Measurements from ENCODE around the gene MAGEF1.
A peak's percentile ranks its signal among the peaks of the same experiment; 100 is the strongest.

Gene MAGEF1

DNA sequence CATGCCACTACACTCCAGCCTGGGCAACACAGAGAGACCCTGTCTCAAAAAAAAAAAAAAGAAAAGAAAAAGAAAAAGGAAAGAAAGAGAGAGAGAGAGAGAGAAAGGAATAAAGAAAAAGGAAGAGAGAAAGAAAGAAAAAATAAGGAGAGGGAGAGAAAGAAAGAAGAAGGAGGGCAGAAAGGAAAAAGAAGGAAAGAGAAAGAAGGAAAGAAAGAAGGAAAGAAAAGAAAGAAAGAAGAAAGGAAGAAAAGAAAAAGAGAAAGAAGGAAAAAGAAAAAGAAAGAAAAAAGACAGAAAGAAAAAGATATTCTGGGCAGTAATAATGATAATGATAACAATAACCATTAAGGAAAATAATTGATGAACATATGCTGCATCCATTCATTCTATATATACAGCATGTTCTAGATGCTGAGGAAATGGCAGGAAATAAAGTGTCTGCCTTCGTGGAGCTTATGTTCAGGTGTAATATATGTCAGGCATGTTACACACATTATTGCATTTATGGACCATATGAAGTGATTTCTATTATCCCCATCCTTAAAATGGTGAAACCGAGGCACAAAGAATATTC is 37.4 kb upstream of the MAGEF1 start:
- TF ChIP-seq ESRRG (CRISPR knock-in tag; IDR thresholded peaks at IDR 0.05), result no peak
- TF ChIP-seq OSR1 (CRISPR knock-in tag; IDR thresholded peaks at IDR 0.05), result no peak
- TF ChIP-seq, protein P1, sequence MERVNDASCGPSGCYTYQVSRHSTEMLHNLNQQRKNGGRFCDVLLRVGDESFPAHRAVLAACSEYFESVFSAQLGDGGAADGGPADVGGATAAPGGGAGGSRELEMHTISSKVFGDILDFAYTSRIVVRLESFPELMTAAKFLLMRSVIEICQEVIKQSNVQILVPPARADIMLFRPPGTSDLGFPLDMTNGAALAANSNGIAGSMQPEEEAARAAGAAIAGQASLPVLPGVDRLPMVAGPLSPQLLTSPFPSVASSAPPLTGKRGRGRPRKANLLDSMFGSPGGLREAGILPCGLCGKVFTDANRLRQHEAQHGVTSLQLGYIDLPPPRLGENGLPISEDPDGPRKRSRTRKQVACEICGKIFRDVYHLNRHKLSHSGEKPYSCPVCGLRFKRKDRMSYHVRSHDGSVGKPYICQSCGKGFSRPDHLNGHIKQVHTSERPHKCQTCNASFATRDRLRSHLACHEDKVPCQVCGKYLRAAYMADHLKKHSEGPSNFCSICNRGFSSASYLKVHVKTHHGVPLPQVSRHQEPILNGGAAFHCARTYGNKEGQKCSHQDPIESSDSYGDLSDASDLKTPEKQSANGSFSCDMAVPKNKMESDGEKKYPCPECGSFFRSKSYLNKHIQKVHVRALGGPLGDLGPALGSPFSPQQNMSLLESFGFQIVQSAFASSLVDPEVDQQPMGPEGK (CRISPR knock-in tag; IDR thresholded peaks at IDR 0.05; ENCODE audit: borderline replicate concordance), result no peak
- TF ChIP-seq GLIS3 (CRISPR knock-in tag; IDR thresholded peaks at IDR 0.05), result no peak
- no peak for TF ChIP-seq ZNF8 (CRISPR knock-in tag; IDR thresholded peaks at IDR 0.05)
- TF ChIP-seq, protein P2, sequence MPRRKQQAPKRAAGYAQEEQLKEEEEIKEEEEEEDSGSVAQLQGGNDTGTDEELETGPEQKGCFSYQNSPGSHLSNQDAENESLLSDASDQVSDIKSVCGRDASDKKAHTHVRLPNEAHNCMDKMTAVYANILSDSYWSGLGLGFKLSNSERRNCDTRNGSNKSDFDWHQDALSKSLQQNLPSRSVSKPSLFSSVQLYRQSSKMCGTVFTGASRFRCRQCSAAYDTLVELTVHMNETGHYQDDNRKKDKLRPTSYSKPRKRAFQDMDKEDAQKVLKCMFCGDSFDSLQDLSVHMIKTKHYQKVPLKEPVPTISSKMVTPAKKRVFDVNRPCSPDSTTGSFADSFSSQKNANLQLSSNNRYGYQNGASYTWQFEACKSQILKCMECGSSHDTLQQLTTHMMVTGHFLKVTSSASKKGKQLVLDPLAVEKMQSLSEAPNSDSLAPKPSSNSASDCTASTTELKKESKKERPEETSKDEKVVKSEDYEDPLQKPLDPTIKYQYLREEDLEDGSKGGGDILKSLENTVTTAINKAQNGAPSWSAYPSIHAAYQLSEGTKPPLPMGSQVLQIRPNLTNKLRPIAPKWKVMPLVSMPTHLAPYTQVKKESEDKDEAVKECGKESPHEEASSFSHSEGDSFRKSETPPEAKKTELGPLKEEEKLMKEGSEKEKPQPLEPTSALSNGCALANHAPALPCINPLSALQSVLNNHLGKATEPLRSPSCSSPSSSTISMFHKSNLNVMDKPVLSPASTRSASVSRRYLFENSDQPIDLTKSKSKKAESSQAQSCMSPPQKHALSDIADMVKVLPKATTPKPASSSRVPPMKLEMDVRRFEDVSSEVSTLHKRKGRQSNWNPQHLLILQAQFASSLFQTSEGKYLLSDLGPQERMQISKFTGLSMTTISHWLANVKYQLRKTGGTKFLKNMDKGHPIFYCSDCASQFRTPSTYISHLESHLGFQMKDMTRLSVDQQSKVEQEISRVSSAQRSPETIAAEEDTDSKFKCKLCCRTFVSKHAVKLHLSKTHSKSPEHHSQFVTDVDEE (CRISPR knock-in tag; IDR thresholded peaks at IDR 0.05), result no peak
- no peak for TF ChIP-seq ISL1 (CRISPR knock-in tag; IDR thresholded peaks at IDR 0.05)
- TF ChIP-seq CSDC2 (CRISPR knock-in tag; IDR thresholded peaks at IDR 0.05), result no peak
- TF ChIP-seq, protein P3, sequence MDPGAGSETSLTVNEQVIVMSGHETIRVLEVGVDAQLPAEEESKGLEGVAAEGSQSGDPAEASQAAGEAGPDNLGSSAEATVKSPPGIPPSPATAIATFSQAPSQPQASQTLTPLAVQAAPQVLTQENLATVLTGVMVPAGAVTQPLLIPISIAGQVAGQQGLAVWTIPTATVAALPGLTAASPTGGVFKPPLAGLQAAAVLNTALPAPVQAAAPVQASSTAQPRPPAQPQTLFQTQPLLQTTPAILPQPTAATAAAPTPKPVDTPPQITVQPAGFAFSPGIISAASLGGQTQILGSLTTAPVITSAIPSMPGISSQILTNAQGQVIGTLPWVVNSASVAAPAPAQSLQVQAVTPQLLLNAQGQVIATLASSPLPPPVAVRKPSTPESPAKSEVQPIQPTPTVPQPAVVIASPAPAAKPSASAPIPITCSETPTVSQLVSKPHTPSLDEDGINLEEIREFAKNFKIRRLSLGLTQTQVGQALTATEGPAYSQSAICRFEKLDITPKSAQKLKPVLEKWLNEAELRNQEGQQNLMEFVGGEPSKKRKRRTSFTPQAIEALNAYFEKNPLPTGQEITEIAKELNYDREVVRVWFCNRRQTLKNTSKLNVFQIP (CRISPR knock-in tag; IDR thresholded peaks at IDR 0.05; ENCODE audit: borderline replicate concordance, low read depth), result no peak
- TF ChIP-seq CSRNP3 (CRISPR knock-in tag; IDR thresholded peaks at IDR 0.05), result no peak
- no peak for TF ChIP-seq PPARA (CRISPR knock-in tag; IDR thresholded peaks at IDR 0.05; ENCODE audit: borderline replicate concordance)
- no peak for TF ChIP-seq SNAI2 (CRISPR knock-in tag; IDR thresholded peaks at IDR 0.05)
- no peak for TF ChIP-seq TCF4 (CRISPR knock-in tag; IDR thresholded peaks at IDR 0.05; ENCODE audit: borderline replicate concordance)
- no peak for TF ChIP-seq ZFP30 (CRISPR knock-in tag; IDR thresholded peaks at IDR 0.05)
- TF ChIP-seq ZFP3 (CRISPR knock-in tag; IDR thresholded peaks at IDR 0.05), result no peak
- TF ChIP-seq TOX (CRISPR knock-in tag; IDR thresholded peaks at IDR 0.05; ENCODE audit: borderline replicate concordance), result no peak
- no peak for TF ChIP-seq RARB (CRISPR knock-in tag; IDR thresholded peaks at IDR 0.05)
- no peak for ATAC-seq

- peak; percentile 87 for ATAC-seq
- no peak for TF ChIP-seq RARB (CRISPR knock-in tag; IDR thresholded peaks at IDR 0.05)
- no peak for TF ChIP-seq BACH2 (CRISPR knock-in tag; IDR thresholded peaks at IDR 0.05; ENCODE audit: borderline replicate concordance)
- no peak for TF ChIP-seq ZNF70 (CRISPR knock-in tag; IDR thresholded peaks at IDR 0.05)
- TF ChIP-seq ISL1 (CRISPR knock-in tag; IDR thresholded peaks at IDR 0.05), result no peak
- no peak for TF ChIP-seq TOX (CRISPR knock-in tag; IDR thresholded peaks at IDR 0.05; ENCODE audit: borderline replicate concordance)
- TF ChIP-seq, protein P3 (CRISPR knock-in tag; IDR thresholded peaks at IDR 0.05; ENCODE audit: borderline replicate concordance, low read depth), result no peak
- no peak for TF ChIP-seq CSRNP3 (CRISPR knock-in tag; IDR thresholded peaks at IDR 0.05)
- no peak for TF ChIP-seq SNAI2 (CRISPR knock-in tag; IDR thresholded peaks at IDR 0.05)
- TF ChIP-seq ZNF8 (CRISPR knock-in tag; IDR thresholded peaks at IDR 0.05), result no peak
- no peak for TF ChIP-seq PPARA (CRISPR knock-in tag; IDR thresholded peaks at IDR 0.05; ENCODE audit: borderline replicate concordance)
- no peak for TF ChIP-seq GLIS3 (CRISPR knock-in tag; IDR thresholded peaks at IDR 0.05)
- no peak for TF ChIP-seq ZC3H10 (CRISPR knock-in tag; IDR thresholded peaks at IDR 0.05)
- TF ChIP-seq, protein P2 (CRISPR knock-in tag; IDR thresholded peaks at IDR 0.05), result no peak
- TF ChIP-seq ZNF565 (CRISPR knock-in tag; conservative IDR thresholded peaks at IDR 0.05; ENCODE audit: low read depth), result no peak
- no peak for TF ChIP-seq OSR1 (CRISPR knock-in tag; IDR thresholded peaks at IDR 0.05)
Observed at GRCh38 chr3:184748219-184749135, 36.6 kb upstream of the MAGEF1 start.
